PC-3 (cell line): ENCODE results near the gene TAOK3. TPM values are rescaled to one million over a fixed set of nuclear protein-coding genes. Genes with fewer than 3 reads are reported as not detected.

ENCODE experiments used
- ATAC-seq: fragments of 200-7000 bp; cut with Tn5 transposase; 2 replicates; pipeline ENCODE4 v1.9.1; 2020; ENCODE audit warnings: mild to moderate bottlenecking, moderate library complexity
- BruUV-seq: library from RNA; stranded (reverse); fragments of 400-500 nt; replicated peaks from 2 replicates; lab custom pipeline; 2021; lab: Mats Ljungman, UMichigan
- CTCF ChIA-PET: fragments of 300-600 bp; sonication (Branson Sonifier 250); formaldehyde crosslinking; loops from one replicate; lab custom pipeline; 2022; ENCODE audit warnings: antibody characterized with exemption; lab: Charles Lee
- POLR2A ChIA-PET: fragments of 300-600 bp; sonication (Branson Sonifier 250); formaldehyde crosslinking; loops from one replicate; lab custom pipeline; 2022; ENCODE audit warnings: antibody characterized with exemption; ENCODE audit not compliant: unreplicated experiment; lab: Charles Lee
- DNase-seq: peaks from one replicate; pipeline ENCODE4 v3.0.0-alpha.2; 2015
- H2AFZ ChIP-seq: fragments of 300-600 bp; sonication (generic); 2 replicates; pipeline ENCODE4 v1.6.0; 2016; ENCODE audit warnings: antibody characterized with exemption, low read length
- H3F3A ChIP-seq: fragments of 300-600 bp; sonication (generic); one replicate; pipeline ENCODE4 v1.6.0; 2017; ENCODE audit warnings: antibody characterized with exemption, low read length, control low read depth, mild to moderate bottlenecking; ENCODE audit not compliant: unreplicated experiment
- H3K27ac ChIP-seq: fragments of 300-600 bp; sonication (generic); 2 replicates; pipeline ENCODE4 v1.5.1; 2016; ENCODE audit warnings: mild to moderate bottlenecking, low read length
- H3K27me3 ChIP-seq: fragments of 300-600 bp; sonication (generic); 2 replicates; pipeline ENCODE4 v1.6.1; 2016; ENCODE audit warnings: low read length, mixed read lengths
- H3K36me3 ChIP-seq: fragments of 300-600 bp; sonication (generic); 2 replicates; pipeline ENCODE4 v1.6.1; 2016; ENCODE audit warnings: low read depth, mixed run types, low read length, mixed read lengths
- H3K4me1 ChIP-seq: fragments of 300-600 bp; sonication (generic); 2 replicates; pipeline ENCODE4 v1.5.1; 2016; ENCODE audit warnings: low read length; ENCODE audit not compliant: insufficient read depth
- H3K4me2 ChIP-seq: fragments of 300-600 bp; sonication (generic); 2 replicates; pipeline ENCODE4 v1.6.0; 2016; ENCODE audit warnings: low read length
- H3K4me3 ChIP-seq: fragments of 300-600 bp; sonication (generic); 2 replicates; pipeline ENCODE4 v1.5.1; 2016; ENCODE audit warnings: mild to moderate bottlenecking, low read length, mixed read lengths
- H3K79me2 ChIP-seq: fragments of 300-600 bp; sonication (generic); 2 replicates; pipeline ENCODE4 v1.6.1; 2017; ENCODE audit warnings: low read length, mixed read lengths
- H3K9ac ChIP-seq: fragments of 300-600 bp; sonication (generic); 2 replicates; pipeline ENCODE4 v1.6.0; 2016; ENCODE audit warnings: mild to moderate bottlenecking, low read length
- H3K9me2 ChIP-seq: fragments of 300-600 bp; sonication (generic); replicated peaks from 2 replicates; pipeline ENCODE4 v1.6.1; 2016; ENCODE audit warnings: mixed run types, low read length, mixed read lengths
- H3K9me3 ChIP-seq: fragments of 300-600 bp; sonication (generic); 2 replicates; pipeline ENCODE4 v1.6.1; 2016; ENCODE audit warnings: low read length, mixed read lengths
- H4K20me1 ChIP-seq: fragments of 300-600 bp; sonication (generic); 2 replicates; pipeline ENCODE4 v1.6.1; 2016; ENCODE audit warnings: low read length, mixed read lengths
- CTCF ChIP-seq: fragments of 300-600 bp; sonication (generic); conservative IDR thresholded peaks from 2 replicates; pipeline ENCODE4 v1.5.1; 2017; ENCODE audit warnings: antibody characterized with exemption, low read depth, mild to moderate bottlenecking, low read length
- EZH2 ChIP-seq: fragments of 300-600 bp; sonication (generic); IDR thresholded peaks from one replicate; pipeline ENCODE4 v1.6.1; 2017; ENCODE audit warnings: antibody characterized with exemption, mild to moderate bottlenecking, low read length; ENCODE audit not compliant: unreplicated experiment
- EZH2phosphoT487 ChIP-seq: fragments of 300-600 bp; sonication (generic); IDR thresholded peaks from 2 replicates; pipeline ENCODE4 v1.6.1; 2018; ENCODE audit warnings: mild to moderate bottlenecking, antibody characterized with exemption, low read length, borderline replicate concordance
- intact Hi-C: fragments of 100-400 bp; cut with micrococcal nuclease; formaldehyde crosslinking; loops from 2 replicates; pipeline ENCODE4 v1.9.0; 2023
- total RNA-seq: library from RNA; depleted of rRNA; stranded (reverse); fragments of >200 nt; gene quantifications from 2 replicates; pipeline ENCODE4 v1.2.3, GENCODE V29; 2014

TAOK3 gene
- total RNA-seq, 1 experiment from 2014 or later = 27.9 TPM

DNA sequence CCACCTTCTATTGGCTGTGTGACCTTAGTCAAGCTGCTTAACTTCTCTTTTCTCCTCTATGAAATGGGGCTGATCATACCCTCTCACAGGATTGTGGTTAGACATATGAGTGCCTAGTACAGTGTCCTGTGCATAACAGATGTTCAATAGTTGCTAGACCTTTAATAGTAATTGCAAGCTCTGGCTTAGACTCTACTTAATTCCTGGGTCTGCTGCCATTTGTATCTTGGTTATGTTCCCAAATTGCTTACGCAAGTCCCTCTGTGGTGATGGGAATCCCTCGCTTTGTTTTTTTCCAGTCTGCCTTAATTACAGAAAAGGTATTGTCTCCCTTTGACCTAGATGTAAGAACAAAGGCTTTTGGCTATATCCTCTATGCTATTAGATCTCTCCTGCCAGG, 18.7 kb upstream of the TAOK3 start:
- no peak for ATAC-seq
- Histone ChIP-seq H4K20me1 (no peaks in the 10 kb centered on the region), H3K4me1 (no peaks in the 10 kb centered on the region), H3K9me2 (no peaks in the 10 kb centered on the region), H3K79me2 (no peaks in the 10 kb centered on the region), H3K9ac (no peak overlapping the region), H3K27ac (no peak overlapping the region), H3K36me3 (peaks cover 54% of the 10 kb centered on the region), H3K4me3 (no peak overlapping the region), H3K27me3 (no peaks in the 10 kb centered on the region), H3K9me3 (no peaks in the 10 kb centered on the region), H2AFZ (no peak overlapping the region), H3K4me2 (no peak overlapping the region), H3F3A (no peaks in the 10 kb centered on the region)
- DNase-seq = no peak
- TF ChIP-seq CTCF (no peak), EZH2phosphoT487 (no peak), EZH2 (no peak)
- POLR2A ChIA-PET = no interaction called here
- CTCF ChIA-PET = no interaction called here
- BruUV-seq = no TSS peak
- intact Hi-C loops = no loop called here

- no TSS peak for BruUV-seq
- Histone ChIP-seq H3K4me2 (peak overlapping the region; percentile 89), H3K4me1 (peaks cover 21% of the 10 kb centered on the region), H3K27me3 (no peaks in the 10 kb centered on the region), H3K27ac (no peak overlapping the region), H3K9me2 (no peaks in the 10 kb centered on the region), H3K9me3 (no peaks in the 10 kb centered on the region), H3K36me3 (peaks cover 24% of the 10 kb centered on the region), H4K20me1 (peaks cover 4% of the 10 kb centered on the region; the same call in 1 of the 2 replicates), H2AFZ (peak overlapping the region; percentile 94), H3K9ac (peak overlapping the region; percentile 91), H3F3A (no peaks in the 10 kb centered on the region), H3K79me2 (peaks cover 42% of the 10 kb centered on the region), H3K4me3 (peak overlapping the region; percentile 84)
- ChIA-PET POLR2A (interaction anchor here (0.6 kb wide), 1 partner anchor 39 kb away, joined by 3 read pairs; no protein-coding TSS in a partner anchor), CTCF (interaction anchor here (0.6 to 3.2 kb wide), 9 partner anchors 22 to 1167 kb away, joined by 3 to 24 read pairs (median 4); no protein-coding TSS in a partner anchor)
- intact Hi-C loops = loop anchor here (10.0 kb wide), 1 partner anchor 503 kb away; no protein-coding TSS in a partner anchor
- ATAC-seq (peak; percentile 5), DNase-seq (peak; percentile 86)
- TF ChIP-seq EZH2phosphoT487 = no peak
- TF ChIP-seq CTCF = peak; percentile 98
- no peak for TF ChIP-seq EZH2
Observed at GRCh38 chr12:118377884-118378470, 5.3 kb upstream of the TAOK3 start.
